Gastroesophageal sphincter (tissue), 3 donors: Measurements from ENCODE around the gene SH3BP2.

ENCODE experiments used
- CTCF ChIP-seq, 4 experiments: fragments of 200-600 bp in 2 of 4; fragments of 450-650 bp in 2 of 4; sonication (generic) in 1 of 4; IDR thresholded peaks; one replicate each; pipeline ENCODE4 v1.5.1; 2017 to 2019; ENCODE audit warnings: antibody characterized with exemption in 4 of 4, mild to moderate bottlenecking in 2 of 4, moderate library complexity in 2 of 4
- EP300 ChIP-seq: sonication (generic); formaldehyde crosslinking; IDR thresholded peaks from one replicate; pipeline ENCODE4 v1.6.1; 2017; ENCODE audit warnings: antibody characterized with exemption, mild to moderate bottlenecking

- no peak for TF ChIP-seq CTCF (IDR thresholded peaks at IDR 0.05)
- TF ChIP-seq EP300: no peak
Measured at GRCh38 chr4:2786152-2786671, 6.7 kb upstream of the SH3BP2 start.
